ENCODE measurements around the gene MOCOS.

DNA sequence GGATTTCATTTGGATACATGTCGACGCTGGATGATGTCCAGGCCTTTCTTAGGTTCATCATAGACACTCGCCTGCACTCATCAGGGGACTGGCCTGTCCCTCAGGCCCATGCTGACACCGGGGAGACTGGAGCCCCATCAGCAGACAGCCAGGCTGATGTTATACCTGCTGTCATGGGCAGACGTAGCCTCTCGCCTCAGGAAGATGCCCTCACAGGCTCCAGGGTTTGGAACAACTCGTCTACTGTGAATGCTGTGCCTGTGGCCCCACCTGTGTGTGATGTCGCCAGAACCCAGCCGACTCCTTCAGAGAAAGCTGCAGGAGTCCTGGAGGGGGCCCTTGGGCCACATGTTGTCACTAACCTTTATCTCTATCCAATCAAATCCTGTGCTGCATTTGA is 28.3 kb downstream of the MOCOS start:
- TF ChIP-seq, protein P1, sequence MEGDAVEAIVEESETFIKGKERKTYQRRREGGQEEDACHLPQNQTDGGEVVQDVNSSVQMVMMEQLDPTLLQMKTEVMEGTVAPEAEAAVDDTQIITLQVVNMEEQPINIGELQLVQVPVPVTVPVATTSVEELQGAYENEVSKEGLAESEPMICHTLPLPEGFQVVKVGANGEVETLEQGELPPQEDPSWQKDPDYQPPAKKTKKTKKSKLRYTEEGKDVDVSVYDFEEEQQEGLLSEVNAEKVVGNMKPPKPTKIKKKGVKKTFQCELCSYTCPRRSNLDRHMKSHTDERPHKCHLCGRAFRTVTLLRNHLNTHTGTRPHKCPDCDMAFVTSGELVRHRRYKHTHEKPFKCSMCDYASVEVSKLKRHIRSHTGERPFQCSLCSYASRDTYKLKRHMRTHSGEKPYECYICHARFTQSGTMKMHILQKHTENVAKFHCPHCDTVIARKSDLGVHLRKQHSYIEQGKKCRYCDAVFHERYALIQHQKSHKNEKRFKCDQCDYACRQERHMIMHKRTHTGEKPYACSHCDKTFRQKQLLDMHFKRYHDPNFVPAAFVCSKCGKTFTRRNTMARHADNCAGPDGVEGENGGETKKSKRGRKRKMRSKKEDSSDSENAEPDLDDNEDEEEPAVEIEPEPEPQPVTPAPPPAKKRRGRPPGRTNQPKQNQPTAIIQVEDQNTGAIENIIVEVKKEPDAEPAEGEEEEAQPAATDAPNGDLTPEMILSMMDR (IDR thresholded peaks at IDR 0.05), result no peak
- TF ChIP-seq POLR2A (IDR thresholded peaks at IDR 0.05), result no peak

Measured in body of pancreas (tissue), 4 donors.